ENCODE data around the gene SMU1.
A peak's percentile ranks its signal among the peaks of the same experiment; 100 is the strongest.

SMU1 gene

GRCh38 chr9:33044677-33045282 is 31.7 kb downstream of the SMU1 start:
- no peak for DNase-seq (ENCODE audit: low read depth)

GRCh38 chr9:33044162-33044673 is 32.3 kb downstream of the SMU1 start:
- DNase-seq (ENCODE audit: low read depth) = peak; percentile 85

GRCh38 chr9:33043671-33044070 is 32.8 kb downstream of the SMU1 start:
- DNase-seq (ENCODE audit: low read depth) = no peak

GRCh38 chr9:33042473-33042872 is 34.0 kb downstream of the SMU1 start:
- no peak for DNase-seq (ENCODE audit: low read depth)

GRCh38 chr9:33041432-33042188 is 34.9 kb downstream of the SMU1 start:
- DNase-seq (ENCODE audit: low read depth) = no peak

- DNase-seq (ENCODE audit: low read depth) = no peak
Measured at GRCh38 chr9:33040792-33041431, 35.6 kb downstream of the SMU1 start.

- DNase-seq (ENCODE audit: low read depth) = no peak
Measured at GRCh38 chr9:33032865-33033264, 43.6 kb downstream of the SMU1 start.

GRCh38 chr9:33032292-33032691 is 44.2 kb downstream of the SMU1 start:
- no peak for DNase-seq (ENCODE audit: low read depth)

- no peak for DNase-seq (ENCODE audit: low read depth)
Measured at GRCh38 chr9:33030285-33030684, 46.2 kb downstream of the SMU1 start.

- DNase-seq (ENCODE audit: low read depth) = no peak
Measured at GRCh38 chr9:33029231-33029786, 47.2 kb downstream of the SMU1 start.

- no peak for DNase-seq (ENCODE audit: low read depth)
Measured at GRCh38 chr9:33025572-33026342, 50.7 kb downstream of the SMU1 start.

GRCh38 chr9:33024966-33025571 is 51.4 kb downstream of the SMU1 start, which contains the start of gene DNAJA1:
DNAJA1 (plus strand) TSS chr9:33025273; CDS start chr9:33026485, 1,212 bp downstream.
- peak; percentile 92 for DNase-seq (ENCODE audit: low read depth)

- DNase-seq (ENCODE audit: low read depth) = no peak
Measured at GRCh38 chr9:33024126-33024965, 52.1 kb downstream of the SMU1 start.

- DNase-seq (ENCODE audit: low read depth) = no peak
Measured at GRCh38 chr9:33023661-33024060, 52.8 kb downstream of the SMU1 start.

- DNase-seq (ENCODE audit: low read depth) = no peak
Measured at GRCh38 chr9:33022755-33023154, 53.7 kb downstream of the SMU1 start.

- DNase-seq (ENCODE audit: low read depth) = no peak
Measured at GRCh38 chr9:33022303-33022702, 54.2 kb downstream of the SMU1 start.

- no peak for DNase-seq (ENCODE audit: low read depth)
Measured at GRCh38 chr9:33019797-33020196, 56.7 kb downstream of the SMU1 start.

GRCh38 chr9:33017283-33018041 is 59.0 kb downstream of the SMU1 start:
- no peak for DNase-seq (ENCODE audit: low read depth)

- DNase-seq (ENCODE audit: low read depth) = no peak
Measured at GRCh38 chr9:33014665-33015014, 61.8 kb downstream of the SMU1 start.
